GM19328 (cell line): ENCODE data around the gene TENM3.

Experiments used
- ATAC-seq: cut with Tn5 transposase; IDR thresholded peaks from one replicate; pipeline ENCODE4 v1.9.1; 2021; ENCODE audit warnings: mild to moderate bottlenecking, moderate library complexity; ENCODE audit not compliant: unreplicated experiment

The TENM3 gene

GRCh38 chr4:182549356-182549755, 306.2 kb downstream of the TENM3 start:
- ATAC-seq: no peak

GRCh38 chr4:182552948-182553347, 309.7 kb downstream of the TENM3 start:
- ATAC-seq: no peak

GRCh38 chr4:182553653-182554052, 310.5 kb downstream of the TENM3 start:
- no peak for ATAC-seq

- no peak for ATAC-seq
These were observed 311.5 kb downstream of the TENM3 start for GRCh38 chr4:182554736-182555135.

GRCh38 chr4:182555997-182556418, 312.8 kb downstream of the TENM3 start:
- ATAC-seq: no peak

GRCh38 chr4:182556580-182556979, 313.4 kb downstream of the TENM3 start:
- ATAC-seq: no peak

GRCh38 chr4:182560358-182560757, 317.2 kb downstream of the TENM3 start:
- ATAC-seq: no peak

- no peak for ATAC-seq
These were observed 319.1 kb downstream of the TENM3 start for GRCh38 chr4:182562350-182562749.

GRCh38 chr4:182564724-182565369, 321.6 kb downstream of the TENM3 start:
- no peak for ATAC-seq

- no peak for ATAC-seq
These were observed 323.9 kb downstream of the TENM3 start for GRCh38 chr4:182567119-182567518.

GRCh38 chr4:182569561-182569960, 326.4 kb downstream of the TENM3 start:
- ATAC-seq: no peak

GRCh38 chr4:182574706-182575105, 331.5 kb downstream of the TENM3 start:
- no peak for ATAC-seq

- no peak for ATAC-seq
These were observed 332.0 kb downstream of the TENM3 start for GRCh38 chr4:182575225-182575624.

- ATAC-seq: no peak
These were observed 333.5 kb downstream of the TENM3 start for GRCh38 chr4:182576601-182577289.

- ATAC-seq: no peak
These were observed 334.2 kb downstream of the TENM3 start for GRCh38 chr4:182577411-182577810.

- no peak for ATAC-seq
These were observed 335.2 kb downstream of the TENM3 start for GRCh38 chr4:182578402-182578801.

GRCh38 chr4:182582245-182582644, 339.0 kb downstream of the TENM3 start:
- no peak for ATAC-seq

GRCh38 chr4:182583703-182584415, 340.7 kb downstream of the TENM3 start:
- no peak for ATAC-seq

- no peak for ATAC-seq
These were observed 342.1 kb downstream of the TENM3 start for GRCh38 chr4:182585321-182585720.

GRCh38 chr4:182589100-182589499, 345.9 kb downstream of the TENM3 start:
- ATAC-seq: no peak

GRCh38 chr4:182593402-182593801, 350.2 kb downstream of the TENM3 start:
- no peak for ATAC-seq

- no peak for ATAC-seq
These were observed 350.7 kb downstream of the TENM3 start for GRCh38 chr4:182593864-182594263.
